Prostate gland (tissue), 2 donors: ENCODE data around the gene DENND4A.

Experiments
- CTCF ChIP-seq, 4 experiments: fragments of 200-600 bp in 2 of 4; fragments of 450-650 bp in 2 of 4; sonication (generic) in 2 of 4; IDR thresholded peaks; 1 replicate in 3 of 4; 2 replicates in 1 of 4; pipeline ENCODE4 v1.5.1; 2016 to 2019; ENCODE audit warnings: antibody characterized with exemption in 4 of 4, mild to moderate bottlenecking in 2 of 4, moderate library complexity in 2 of 4
- POLR2AphosphoS5 ChIP-seq: sonication (generic); formaldehyde crosslinking; IDR thresholded peaks from one replicate; pipeline ENCODE4 v1.6.1; 2017; ENCODE audit warnings: antibody characterized with exemption

- no peak for TF ChIP-seq CTCF (IDR thresholded peaks at IDR 0.05)
- TF ChIP-seq POLR2AphosphoS5: no peak
These were observed 111.5 kb downstream of the DENND4A start for GRCh38 chr15:65680544-65680943.
